GM10266 (cell line): ENCODE results near the gene SRSF8.

ENCODE experiments used
- DNase-seq: peaks from one replicate; pipeline ENCODE4 v3.0.0; 2012; ENCODE audit errors: extremely low spot score
- TF ChIP-seq, protein P1 (sequence below): IDR thresholded peaks from 2 replicates; pipeline ENCODE4 v1.5.1; 2012; ENCODE audit warnings: mild to moderate bottlenecking, low read depth; ENCODE audit not compliant: control insufficient read depth, insufficient read depth; ENCODE audit errors: missing control alignments

The SRSF8 gene

DNA sequence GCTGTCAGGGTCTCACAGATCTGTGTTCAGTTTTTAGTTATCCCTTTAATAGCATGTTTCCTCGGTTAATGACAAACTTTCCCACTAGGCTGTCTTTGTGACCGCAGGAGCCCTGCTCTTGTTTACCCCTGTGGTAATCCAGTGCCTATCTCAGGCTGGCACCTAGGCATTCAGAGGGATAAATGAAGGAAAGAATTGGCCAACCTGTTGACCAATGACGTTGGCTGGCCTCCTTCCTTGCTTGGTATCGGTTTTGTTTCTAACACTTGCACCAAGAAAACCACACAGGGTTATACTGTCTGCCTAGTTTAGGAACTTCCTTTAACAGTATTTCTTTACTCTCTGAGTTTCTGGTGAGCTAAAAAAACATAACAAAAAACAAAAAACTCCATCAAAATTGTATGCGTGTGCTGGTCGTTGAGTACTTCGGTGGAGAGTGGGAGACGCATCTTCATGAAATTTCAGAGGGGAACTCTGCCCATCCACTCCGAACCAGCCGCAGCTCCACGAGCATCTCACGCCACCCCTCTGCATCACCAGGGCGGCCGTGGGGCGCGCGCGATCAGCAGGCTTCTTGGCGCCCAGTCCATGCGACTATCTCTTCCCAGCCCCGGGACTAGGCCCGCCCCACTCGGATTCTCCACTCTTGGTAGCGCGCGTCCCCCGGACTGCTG is 22.4 kb downstream of the SRSF8 start:
- TF ChIP-seq, protein P1, sequence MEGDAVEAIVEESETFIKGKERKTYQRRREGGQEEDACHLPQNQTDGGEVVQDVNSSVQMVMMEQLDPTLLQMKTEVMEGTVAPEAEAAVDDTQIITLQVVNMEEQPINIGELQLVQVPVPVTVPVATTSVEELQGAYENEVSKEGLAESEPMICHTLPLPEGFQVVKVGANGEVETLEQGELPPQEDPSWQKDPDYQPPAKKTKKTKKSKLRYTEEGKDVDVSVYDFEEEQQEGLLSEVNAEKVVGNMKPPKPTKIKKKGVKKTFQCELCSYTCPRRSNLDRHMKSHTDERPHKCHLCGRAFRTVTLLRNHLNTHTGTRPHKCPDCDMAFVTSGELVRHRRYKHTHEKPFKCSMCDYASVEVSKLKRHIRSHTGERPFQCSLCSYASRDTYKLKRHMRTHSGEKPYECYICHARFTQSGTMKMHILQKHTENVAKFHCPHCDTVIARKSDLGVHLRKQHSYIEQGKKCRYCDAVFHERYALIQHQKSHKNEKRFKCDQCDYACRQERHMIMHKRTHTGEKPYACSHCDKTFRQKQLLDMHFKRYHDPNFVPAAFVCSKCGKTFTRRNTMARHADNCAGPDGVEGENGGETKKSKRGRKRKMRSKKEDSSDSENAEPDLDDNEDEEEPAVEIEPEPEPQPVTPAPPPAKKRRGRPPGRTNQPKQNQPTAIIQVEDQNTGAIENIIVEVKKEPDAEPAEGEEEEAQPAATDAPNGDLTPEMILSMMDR: no peak
- DNase-seq: peak; percentile 50

GRCh38 chr11:95089620-95090542 is 23.2 kb downstream of the SRSF8 start, which contains the start of gene ENDOD1:
TSS of gene ENDOD1 (plus strand) at chr11:95089846. CDS start at chr11:95089928, 82 bp downstream.
- DNase-seq: peak; percentile 91
- TF ChIP-seq, protein P1: no peak

GRCh38 chr11:95091663-95092180 is 25.0 kb downstream of the SRSF8 start:
- no peak for DNase-seq
- TF ChIP-seq, protein P1: no peak

DNA sequence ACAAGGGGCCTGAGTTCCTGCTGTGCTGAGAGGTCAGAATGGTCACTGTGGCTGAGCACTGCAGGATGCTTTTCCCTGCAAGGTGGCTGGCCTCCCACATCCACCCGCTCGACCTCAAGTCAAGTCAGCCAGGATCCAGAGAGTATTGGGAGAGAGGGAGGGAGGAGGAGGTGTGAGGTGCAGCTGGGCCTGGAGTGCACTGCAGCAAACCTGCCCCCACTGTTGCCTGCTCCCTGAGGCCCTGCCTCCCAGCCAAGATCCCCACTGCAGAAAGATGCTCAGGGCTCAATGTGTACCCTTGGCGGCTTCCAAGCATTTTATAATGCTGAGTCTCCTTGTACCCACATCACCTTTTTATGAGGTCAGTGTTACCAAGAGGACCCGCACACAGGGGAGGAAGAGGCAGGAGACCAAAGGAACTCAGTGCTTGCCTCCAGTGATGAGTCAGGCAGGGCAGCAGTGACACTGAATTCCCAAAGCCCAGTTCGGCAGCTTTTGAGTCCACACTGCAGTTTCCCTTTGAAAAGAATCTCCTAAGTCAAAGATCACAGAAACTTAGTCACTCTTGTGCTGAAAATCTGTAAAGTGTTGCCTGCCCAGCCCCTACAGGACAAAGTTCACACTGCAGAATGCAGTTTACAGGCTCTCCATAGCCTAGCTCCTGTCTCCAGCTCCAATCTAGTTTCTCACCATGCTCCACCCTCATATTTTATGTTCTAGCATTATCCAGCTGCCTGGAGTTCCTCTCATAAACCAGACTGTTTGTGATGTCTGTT is 26.0 kb downstream of the SRSF8 start:
- peak; percentile 52 for DNase-seq
- TF ChIP-seq, protein P1: peak; percentile 53

DNA sequence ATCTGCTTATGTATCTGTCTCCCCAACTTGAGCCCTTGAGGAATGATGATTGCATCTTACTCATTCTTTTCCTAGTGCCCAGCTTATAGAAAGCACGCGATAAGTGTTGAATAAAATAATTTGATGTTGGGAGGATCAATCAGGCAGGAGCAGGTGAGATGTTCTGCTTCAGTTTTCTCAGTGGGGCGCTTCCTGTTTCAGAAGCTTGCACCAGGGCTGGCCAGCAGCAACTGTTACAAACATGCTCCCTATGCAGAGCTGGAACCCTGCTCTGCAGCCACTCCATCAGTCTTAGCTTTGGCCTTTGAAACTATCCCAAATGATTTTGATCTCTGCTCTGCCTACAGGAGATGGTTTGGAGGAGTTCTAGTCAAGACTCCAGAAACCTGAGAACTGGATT is 26.8 kb downstream of the SRSF8 start:
- TF ChIP-seq, protein P1: no peak
- DNase-seq: peak; percentile 28

DNA sequence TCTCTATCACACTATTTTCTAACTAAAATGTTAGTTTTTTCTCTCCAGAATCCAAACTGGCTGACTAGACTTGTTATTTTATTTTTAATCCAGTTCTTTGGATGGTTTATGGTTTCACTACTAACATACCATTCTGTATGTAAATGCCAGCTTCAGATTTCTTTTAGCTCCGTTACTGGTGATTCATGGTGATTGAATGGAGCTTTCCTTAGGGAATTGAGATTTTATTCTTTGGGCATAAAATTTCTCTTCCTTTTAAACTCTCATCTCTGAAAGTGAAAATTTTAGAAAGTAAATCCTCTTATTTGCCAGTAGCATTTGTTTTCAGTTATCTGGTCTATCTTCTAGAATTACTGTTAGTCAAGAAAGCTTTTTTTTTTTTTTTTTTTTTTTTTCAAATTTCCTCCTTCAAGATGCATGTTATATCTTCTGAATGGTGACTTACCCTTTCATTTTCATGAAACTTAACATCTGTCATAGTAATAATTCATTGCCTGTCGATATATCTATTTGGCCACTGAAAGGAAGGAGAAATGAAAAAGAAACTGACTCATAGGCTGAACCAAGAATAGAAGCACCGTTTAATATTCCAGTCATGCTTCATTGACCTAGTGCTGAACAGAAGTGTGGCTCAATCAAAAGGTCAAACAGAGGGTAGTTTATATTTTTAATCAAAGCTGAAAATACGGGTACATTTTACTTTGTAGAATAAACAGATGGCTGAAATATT is 29.3 kb downstream of the SRSF8 start:
- TF ChIP-seq, protein P1: no peak
- peak; percentile 73 for DNase-seq
